GM12892 (cell line): Measurements from ENCODE around the gene ID2.

Experiments
- POLR2A ChIP-seq: IDR thresholded peaks from 2 replicates; pipeline ENCODE4 v1.6.1; 2011; ENCODE audit warnings: low read depth, low read length, control low read depth
- POLR2AphosphoS5 ChIP-seq: IDR thresholded peaks from 2 replicates; pipeline ENCODE4 v1.6.1; 2011; ENCODE audit warnings: low read depth, low read length, control low read depth
- TAF1 ChIP-seq: IDR thresholded peaks from 2 replicates; pipeline ENCODE4 v1.6.1; 2011; ENCODE audit warnings: low read depth, mild to moderate bottlenecking, control low read depth, low read length, borderline replicate concordance

DNA sequence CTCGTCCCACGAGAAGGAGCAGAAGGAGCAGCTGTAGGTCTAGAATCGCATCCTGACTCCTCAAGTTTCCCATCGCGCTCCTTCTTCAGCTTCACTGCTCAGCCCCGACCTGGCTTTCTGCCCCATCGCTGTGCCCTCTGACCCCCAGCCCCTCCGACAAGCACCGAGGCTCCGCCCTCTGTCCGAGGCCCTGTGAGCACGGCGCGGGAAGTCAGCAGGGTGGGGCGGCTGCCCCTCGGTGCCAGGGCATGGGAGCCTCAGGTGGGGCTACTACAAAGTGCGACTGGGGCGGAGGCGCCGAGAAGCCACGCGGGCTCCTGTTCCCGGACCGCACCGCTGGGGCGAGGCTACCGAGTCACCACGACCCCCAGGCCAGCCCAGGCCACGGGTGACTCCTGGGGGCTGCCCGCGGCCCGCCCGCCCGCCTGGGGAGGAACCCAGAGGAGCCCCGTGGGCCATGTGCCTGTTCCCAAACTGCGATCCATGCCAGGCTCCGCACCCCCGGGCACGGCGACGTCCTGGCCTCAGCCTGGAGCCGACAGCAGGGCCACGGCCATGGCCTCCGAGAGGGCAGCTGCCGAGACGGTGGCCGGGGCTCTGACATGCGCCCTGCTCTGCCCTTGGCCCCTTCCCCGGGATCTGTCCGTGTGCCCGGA is 36.6 kb upstream of the ID2 start:
- TF ChIP-seq POLR2A (no peak), TAF1 (no peak), POLR2AphosphoS5 (no peak)
